Heart left ventricle (tissue), 13 donors: Measurements from ENCODE around the gene SERPINA12.

Source experiments
- POLR2A ChIP-seq, 2 donors: fragments of 450-650 bp; IDR thresholded peaks; one replicate each; pipeline ENCODE4 v1.6.1; 2017; ENCODE audit warnings: antibody characterized with exemption in 2 of 2, mild to moderate bottlenecking in 2 of 2, moderate library complexity in 2 of 2
- TF ChIP-seq, protein P1 (sequence below), 12 donors: fragments of 200-600 bp; sonication (generic) in 4 of 12; IDR thresholded peaks; one replicate each; pipeline versions ENCODE4 v1.5.0 to v1.8.0; 2018 to 2022; ENCODE audit warnings: antibody characterized with exemption in 12 of 12, mild to moderate bottlenecking in 5 of 12
- donor health status: ischemic (EF 13 %, LVEDD 7.1; RV severe dilation, severe dysfunction).
- donor health status: DM: no; HTN: yes; CAD: no.
- donor health status: DM: no; HTN: no; CAD: no.
- donor health status: ischemic (EF 25% LVEDD 6.9; RV normal size, moderate dysfunction).
- donor health status: ischemic (EF 25% LVEDD 5.7; RV mildly dilated, moderate dysfunction).
- donor health status: ischemic (EF 35%, LVEDD 5.7; RV mildly dilated, moderate dysfunction).
- donor health status: nonischemic (EF 11% LVEDD 7.7; RV severe dilation, severe dysfunction).
- donor health status: DM: yes; HTN: yes; CAD: no.
- donor health status: PGD.
- donor health status: ischemic (EF 29% LVEDD 5.4; RV normal size, mild dysfunction).
- donor health status: nonischemic (EF 23%, LVEDD 6.1; RV moderate dilation, normal function).

DNA sequence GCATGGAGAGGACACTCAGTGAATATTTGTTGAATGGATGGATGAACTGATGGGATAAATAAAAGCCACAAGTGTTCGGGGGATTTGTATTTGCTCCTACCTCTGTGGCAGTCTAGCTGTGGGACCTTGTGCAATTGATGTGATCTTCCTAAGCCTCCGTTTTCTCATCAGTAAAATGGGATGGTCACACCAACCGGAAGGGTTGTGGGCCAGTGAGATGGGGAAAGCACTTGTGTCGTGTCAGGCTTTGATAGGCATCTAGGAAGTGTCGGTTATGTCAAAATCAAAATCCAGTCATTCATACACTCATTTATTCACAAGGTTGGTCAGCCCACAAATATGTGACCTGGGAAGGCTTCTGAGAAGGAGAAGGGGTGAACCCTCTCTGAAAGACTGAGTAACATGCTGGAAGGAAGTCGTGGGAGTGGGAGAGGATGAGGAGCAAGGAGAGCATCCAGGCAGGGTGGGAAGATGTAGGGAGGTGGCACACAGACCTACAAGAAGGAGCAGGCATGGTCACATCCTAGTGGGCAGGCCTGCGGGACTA lies 25.5 kb downstream of the SERPINA12 start:
- TF ChIP-seq, protein P1, sequence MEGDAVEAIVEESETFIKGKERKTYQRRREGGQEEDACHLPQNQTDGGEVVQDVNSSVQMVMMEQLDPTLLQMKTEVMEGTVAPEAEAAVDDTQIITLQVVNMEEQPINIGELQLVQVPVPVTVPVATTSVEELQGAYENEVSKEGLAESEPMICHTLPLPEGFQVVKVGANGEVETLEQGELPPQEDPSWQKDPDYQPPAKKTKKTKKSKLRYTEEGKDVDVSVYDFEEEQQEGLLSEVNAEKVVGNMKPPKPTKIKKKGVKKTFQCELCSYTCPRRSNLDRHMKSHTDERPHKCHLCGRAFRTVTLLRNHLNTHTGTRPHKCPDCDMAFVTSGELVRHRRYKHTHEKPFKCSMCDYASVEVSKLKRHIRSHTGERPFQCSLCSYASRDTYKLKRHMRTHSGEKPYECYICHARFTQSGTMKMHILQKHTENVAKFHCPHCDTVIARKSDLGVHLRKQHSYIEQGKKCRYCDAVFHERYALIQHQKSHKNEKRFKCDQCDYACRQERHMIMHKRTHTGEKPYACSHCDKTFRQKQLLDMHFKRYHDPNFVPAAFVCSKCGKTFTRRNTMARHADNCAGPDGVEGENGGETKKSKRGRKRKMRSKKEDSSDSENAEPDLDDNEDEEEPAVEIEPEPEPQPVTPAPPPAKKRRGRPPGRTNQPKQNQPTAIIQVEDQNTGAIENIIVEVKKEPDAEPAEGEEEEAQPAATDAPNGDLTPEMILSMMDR (IDR thresholded peaks at IDR 0.05) = no peak
- TF ChIP-seq POLR2A (IDR thresholded peaks at IDR 0.05) = no peak
